Endothelial cell of umbilical vein (primary cell): ENCODE data around the gene DCAF6. TPM values are rescaled to one million over a fixed set of nuclear protein-coding genes. Genes with fewer than 3 reads are reported as not detected.

Experiments used
- BruUV-seq: library from RNA; stranded (reverse); fragments of 400-500 nt; replicated peaks from 2 replicates; lab custom pipeline; 2021; lab: Mats Ljungman, UMichigan
- CTCF ChIA-PET: fragments of 300-600, 350-600 bp; sonication (Branson Sonifier 250); formaldehyde crosslinking; loops from one replicate; lab custom pipeline; 2021; ENCODE audit warnings: antibody characterized with exemption, inconsistent platforms; lab: Charles Lee
- POLR2A ChIA-PET: fragments of 300-600, 350-600 bp; sonication (Branson Sonifier 250); formaldehyde crosslinking; loops from one replicate; lab custom pipeline; 2021; ENCODE audit warnings: antibody characterized with exemption, inconsistent platforms; lab: Charles Lee
- DNase-seq: peaks from one replicate; pipeline ENCODE4 v3.0.0-alpha.2; 2011; ENCODE audit warnings: low read depth, low spot score
- FAIRE-seq: peaks from 2 replicates; lab custom pipeline; 2011; peaks lifted over from hg19 to GRCh38; lab: Jason Lieb, UNC
- H2AFZ ChIP-seq: 2 replicates; pipeline ENCODE4 v1.6.0; 2012; ENCODE audit warnings: low read depth, low read length, control low read depth, inconsistent platforms
- H3K27ac ChIP-seq: 2 replicates; pipeline ENCODE4 v1.5.1; 2011; ENCODE audit warnings: low read depth, mild to moderate bottlenecking, control low read depth, low read length, moderate library complexity; ENCODE audit not compliant: insufficient read depth
- H3K27me3 ChIP-seq, 2 experiments: 2 replicates each; pipeline versions ENCODE4 v1.6.0 to v1.6.1; 2011; ENCODE audit warnings: low read length in 2 of 2, mixed read lengths in 1 of 2; ENCODE audit not compliant: control insufficient read depth in 2 of 2, insufficient read depth in 2 of 2
- H3K36me3 ChIP-seq, 2 experiments: 2 replicates in 1 of 2; 3 replicates in 1 of 2; pipeline ENCODE4 v1.5.1; 2011; ENCODE audit warnings: low read length in 2 of 2, mild to moderate bottlenecking in 1 of 2, moderate library complexity in 1 of 2; ENCODE audit not compliant: control insufficient read depth in 2 of 2, insufficient read depth in 2 of 2; ENCODE audit errors: extremely low read depth in 1 of 2
- H3K4me1 ChIP-seq: 3 replicates; pipeline ENCODE4 v1.5.1; 2011; ENCODE audit warnings: mild to moderate bottlenecking, low read length; ENCODE audit not compliant: control insufficient read depth, insufficient read depth; ENCODE audit errors: extremely low read depth
- H3K4me2 ChIP-seq: 2 replicates; pipeline ENCODE4 v1.6.1; 2011; ENCODE audit warnings: low read length, control low read depth, mixed read lengths; ENCODE audit not compliant: insufficient read depth
- H3K4me3 ChIP-seq, 3 experiments: fragments of 200-600 bp in 1 of 3; sonication (generic), shearing (Covaris generic) in 1 of 3; replicated peaks in 1 of 3; 2 replicates each; pipeline ENCODE4 v1.5.1; 2011 to 2016; ENCODE audit warnings: control low read depth in 3 of 3, low read length in 3 of 3, mild to moderate bottlenecking in 2 of 3, inconsistent platforms in 1 of 3, low read depth in 1 of 3, moderate library complexity in 1 of 3; ENCODE audit not compliant: insufficient read depth in 1 of 3
- H3K79me2 ChIP-seq: 2 replicates; pipeline ENCODE4 v1.6.0; 2012; ENCODE audit warnings: low read length, inconsistent platforms; ENCODE audit not compliant: control insufficient read depth, insufficient read depth
- H3K9ac ChIP-seq: replicated peaks from 2 replicates; pipeline ENCODE3; 2011; ENCODE audit warnings: low read length, control low read depth; ENCODE audit not compliant: insufficient read depth; ENCODE audit errors: extremely low read depth
- H3K9me1 ChIP-seq: replicated peaks from 3 replicates; pipeline ENCODE4 v1.6.0; 2011; ENCODE audit warnings: mild to moderate bottlenecking, low read length; ENCODE audit not compliant: control insufficient read depth, insufficient read depth; ENCODE audit errors: extremely low read depth
- H3K9me3 ChIP-seq: replicated peaks from 2 replicates; pipeline ENCODE4 v1.5.1; 2012; ENCODE audit warnings: low read length, inconsistent platforms; ENCODE audit not compliant: control insufficient read depth, insufficient read depth
- H4K20me1 ChIP-seq: replicated peaks from 2 replicates; pipeline ENCODE3; 2011; ENCODE audit warnings: mild to moderate bottlenecking, low read length; ENCODE audit not compliant: control insufficient read depth, insufficient read depth; ENCODE audit errors: extremely low read depth
- EZH2 ChIP-seq: IDR thresholded peaks from 2 replicates; pipeline ENCODE4 v1.6.1; 2012; ENCODE audit warnings: borderline replicate concordance, low read depth, mild to moderate bottlenecking, moderate library complexity, low read length, inconsistent platforms; ENCODE audit not compliant: severe bottlenecking
- FOS ChIP-seq: IDR thresholded peaks from 2 replicates; pipeline ENCODE4 v1.6.1; 2011; ENCODE audit warnings: mild to moderate bottlenecking, low read length, moderate library complexity, borderline replicate concordance; ENCODE audit not compliant: insufficient read depth
- GATA2 ChIP-seq: IDR thresholded peaks from 2 replicates; pipeline ENCODE4 v1.7.0; 2011; ENCODE audit warnings: low read depth, mild to moderate bottlenecking, moderate library complexity, mixed read lengths, low read length; ENCODE audit not compliant: insufficient read length, insufficient read depth
- JUN ChIP-seq: IDR thresholded peaks from 2 replicates; pipeline ENCODE4 v1.6.1; 2011; ENCODE audit warnings: borderline replicate concordance, low read depth; ENCODE audit not compliant: insufficient read length, insufficient read depth
- MAX ChIP-seq: IDR thresholded peaks from 2 replicates; pipeline ENCODE4 v1.6.1; 2011; ENCODE audit not compliant: insufficient read depth, insufficient read length
- MYC ChIP-seq: IDR thresholded peaks from one replicate; pipeline ENCODE4 v1.6.1; 2011; ENCODE audit warnings: mild to moderate bottlenecking, low read depth, low read length
- POLR2A ChIP-seq: IDR thresholded peaks from 2 replicates; pipeline ENCODE4 v1.6.1; 2012; ENCODE audit warnings: low read depth, mild to moderate bottlenecking, control low read depth, low read length
- POLR2AphosphoS5 ChIP-seq: IDR thresholded peaks from 2 replicates; pipeline ENCODE4 v1.6.1; 2012; ENCODE audit warnings: low read depth, mild to moderate bottlenecking, control low read depth, low read length, moderate library complexity; ENCODE audit not compliant: insufficient read depth
- dilution Hi-C: fragments of 300-500 bp; cut with MboI; formaldehyde crosslinking; loops from one replicate; pipeline ENCODE4 v1.15.0; 2019; ENCODE audit warnings: low sequenced_read_pairs; ENCODE audit not compliant: extremely low pct_ligation_motif_present
- intact Hi-C: fragments of 100-400 bp; cut with micrococcal nuclease; formaldehyde crosslinking; loops from one replicate; pipeline ENCODE4 v1.10.0; 2022
- polyA plus RNA-seq, 4 experiments: library from polyadenylated mRNA; depleted of rRNA in 3 of 4; stranded (reverse) in 3 of 4; unstranded in 1 of 4; fragments of >200 nt; gene quantifications; 2 replicates each; pipeline versions ENCODE4 v1.2.1 to v1.2.3, GENCODE V29; 2011 to 2012; ENCODE audit warnings: missing spikeins in 1 of 4
- total RNA-seq: library from RNA; stranded (reverse); gene quantifications from 2 replicates; pipeline ENCODE4 v1.2.3, GENCODE V29; 2021
- TF ChIP-seq, protein P1 (sequence below), 2 donors: IDR thresholded peaks; 1 replicate in 1 of 2; 2 replicates in 1 of 2; pipeline ENCODE4 v1.5.1; 2011; ENCODE audit warnings: low read length in 2 of 2, mild to moderate bottlenecking in 2 of 2, moderate library complexity in 2 of 2, control low read depth in 1 of 2, inconsistent platforms in 1 of 2, low read depth in 1 of 2; ENCODE audit not compliant: insufficient read depth in 1 of 2; ENCODE audit errors: extremely low read depth in 1 of 2

DCAF6 gene
- total and polyA plus RNA-seq, 2 donors (not counting 3 experiments of a cell fraction or from before 2014, with no cell fraction given): 28.6 to 39.4 TPM

DNA sequence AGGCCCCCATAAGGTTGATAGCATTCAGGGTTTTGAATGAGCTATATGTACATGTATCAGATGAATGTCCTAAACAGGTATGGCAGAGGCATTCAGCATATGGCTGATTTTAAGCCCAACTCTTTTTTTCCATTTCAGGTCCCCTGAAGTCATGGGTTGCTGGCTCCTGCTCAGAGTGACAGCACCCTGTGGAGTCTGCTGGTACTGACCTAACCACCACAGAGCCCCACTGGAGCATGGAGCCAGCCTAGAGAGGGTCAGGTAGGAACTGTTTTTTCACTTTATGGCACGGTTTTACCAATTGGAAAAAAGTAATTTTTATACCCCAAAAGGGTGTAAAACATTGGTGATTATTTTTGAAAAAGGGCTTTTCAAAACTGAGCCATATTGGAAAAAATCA is 82.9 kb downstream of the DCAF6 start:
- H3K36me3 ChIP-seq: peaks cover 3 to 4% of the 10 kb centered on the region in 2 experiments

More for the DNA sequence above, 82.9 kb downstream of the DCAF6 start:
- Histone ChIP-seq H3K79me2 (no peaks in the 10 kb centered on the region), H3K9me1 (no peaks in the 10 kb centered on the region), H2AFZ (no peak overlapping the region), H4K20me1 (no peaks in the 10 kb centered on the region), H3K27ac (no peak overlapping the region), H3K27me3 (no peaks in the 10 kb centered on the region), H3K9me3 (no peaks in the 10 kb centered on the region), H3K4me2 (no peak overlapping the region), H3K9ac (no peak overlapping the region), H3K4me1 (no peaks in the 10 kb centered on the region), H3K4me3 (no peak overlapping the region)
- TF ChIP-seq FOS (no peak), MYC (no peak), POLR2A (no peak), JUN (no peak), MAX (no peak), EZH2 (no peak), POLR2AphosphoS5 (no peak), GATA2 (no peak)
- TF ChIP-seq, protein P1, sequence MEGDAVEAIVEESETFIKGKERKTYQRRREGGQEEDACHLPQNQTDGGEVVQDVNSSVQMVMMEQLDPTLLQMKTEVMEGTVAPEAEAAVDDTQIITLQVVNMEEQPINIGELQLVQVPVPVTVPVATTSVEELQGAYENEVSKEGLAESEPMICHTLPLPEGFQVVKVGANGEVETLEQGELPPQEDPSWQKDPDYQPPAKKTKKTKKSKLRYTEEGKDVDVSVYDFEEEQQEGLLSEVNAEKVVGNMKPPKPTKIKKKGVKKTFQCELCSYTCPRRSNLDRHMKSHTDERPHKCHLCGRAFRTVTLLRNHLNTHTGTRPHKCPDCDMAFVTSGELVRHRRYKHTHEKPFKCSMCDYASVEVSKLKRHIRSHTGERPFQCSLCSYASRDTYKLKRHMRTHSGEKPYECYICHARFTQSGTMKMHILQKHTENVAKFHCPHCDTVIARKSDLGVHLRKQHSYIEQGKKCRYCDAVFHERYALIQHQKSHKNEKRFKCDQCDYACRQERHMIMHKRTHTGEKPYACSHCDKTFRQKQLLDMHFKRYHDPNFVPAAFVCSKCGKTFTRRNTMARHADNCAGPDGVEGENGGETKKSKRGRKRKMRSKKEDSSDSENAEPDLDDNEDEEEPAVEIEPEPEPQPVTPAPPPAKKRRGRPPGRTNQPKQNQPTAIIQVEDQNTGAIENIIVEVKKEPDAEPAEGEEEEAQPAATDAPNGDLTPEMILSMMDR (IDR thresholded peaks at IDR 0.05; ENCODE audit: extremely low read depth in 1 of 2, insufficient read depth in 1 of 2, low read depth in 1 of 2, low read length in 2 of 2): no peak
- dilution Hi-C loops (no loop called here), intact Hi-C loops (no loop called here)
- DNase-seq (no peak), FAIRE-seq (no peak)
- POLR2A ChIA-PET: no interaction called here
- BruUV-seq: no TSS peak
- CTCF ChIA-PET: no interaction called here
